Measurements from ENCODE around the gene FKBP1A. TPM values are rescaled to one million over a fixed set of nuclear protein-coding genes. Genes with fewer than 3 reads are reported as not detected.
"Not testable (repeated sequence)": the region's sequence is repeated elsewhere in the genome, so short reads cannot be mapped to it uniquely, and the experiment has no call there.

Gene FKBP1A
- total RNA-seq, 1 experiment from 2014 or later, result 134 TPM

DNA sequence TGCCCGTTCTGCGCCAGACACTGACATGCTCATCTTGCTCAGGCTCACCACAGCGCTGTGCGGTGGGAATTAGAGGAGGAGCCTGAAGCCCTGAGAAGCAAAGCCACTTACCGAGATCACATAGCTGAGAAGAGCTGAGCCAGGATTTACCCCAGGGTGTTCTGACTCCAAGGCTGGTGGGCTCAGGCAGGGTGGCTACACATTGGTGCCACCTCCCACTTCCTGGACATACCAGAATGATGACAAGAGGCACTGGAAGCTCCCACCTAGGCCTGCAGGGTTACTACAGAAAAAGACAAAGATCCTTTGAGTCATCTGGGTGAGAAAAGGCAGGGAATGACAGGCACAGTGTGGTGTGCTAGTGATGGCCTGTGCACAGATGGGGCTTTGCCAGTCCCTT lies 24.4 kb upstream of the FKBP1A start:
- DNase-seq (ENCODE audit: low spot score), result peak; percentile 50

DNA sequence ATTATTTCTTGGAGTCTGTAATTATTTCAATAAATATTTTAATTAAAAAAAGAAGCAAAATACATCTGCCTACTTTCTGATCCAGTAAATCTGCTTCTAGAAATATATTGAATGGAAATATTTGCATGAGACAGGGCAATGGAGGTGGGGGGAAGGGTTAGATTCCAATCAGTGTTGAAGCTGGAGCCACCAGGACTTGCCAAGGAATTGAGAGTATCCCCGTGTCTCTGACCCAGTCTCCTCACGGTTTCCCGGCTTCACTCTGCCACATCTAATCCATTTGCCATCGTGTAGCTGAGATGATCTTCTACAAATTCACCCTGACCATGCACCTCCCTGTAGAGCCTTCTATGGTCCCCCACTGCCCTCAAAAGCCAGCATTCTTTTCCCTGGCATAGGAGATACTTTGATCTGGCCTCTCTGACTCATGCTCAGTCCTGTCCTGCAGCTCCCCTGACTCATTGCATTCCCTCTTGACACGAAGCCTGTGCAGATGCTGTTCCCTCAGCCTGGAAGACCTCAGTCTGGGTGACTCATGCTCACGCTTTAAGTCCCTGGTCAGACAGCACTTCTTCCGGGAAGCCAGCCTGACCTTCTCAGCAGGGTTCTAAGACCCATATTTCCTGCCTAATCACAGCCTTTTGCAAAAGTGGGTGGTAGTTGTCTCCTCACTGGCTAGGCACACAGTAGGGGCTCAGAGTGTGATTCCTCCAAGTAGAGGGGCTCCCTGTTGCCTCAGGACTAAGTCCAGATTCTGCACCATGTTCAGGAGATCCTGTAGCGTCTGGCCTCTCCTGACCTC lies 23.0 kb upstream of the FKBP1A start:
- DNase-seq (ENCODE audit: low spot score), result peak; percentile 96

DNA sequence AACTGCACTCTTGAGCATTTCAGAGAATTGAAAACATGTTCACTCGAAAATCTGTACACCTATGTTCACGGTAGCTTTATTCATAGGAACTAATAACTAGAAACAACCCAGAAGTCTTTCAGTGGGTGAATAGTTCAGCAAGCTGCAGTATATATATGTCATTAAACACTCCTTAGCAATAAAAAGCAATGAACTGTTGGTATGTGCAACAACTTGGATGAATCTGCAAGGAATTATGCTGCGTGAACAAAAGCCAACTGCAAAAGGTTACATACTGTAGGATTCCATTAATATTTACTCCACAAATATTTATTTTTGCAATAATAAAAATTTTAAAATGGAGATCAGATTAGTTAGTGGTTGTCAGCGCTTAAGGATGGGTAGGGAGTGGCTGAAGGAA lies 22.1 kb upstream of the FKBP1A start:
- no peak for DNase-seq (ENCODE audit: low spot score)

DNA sequence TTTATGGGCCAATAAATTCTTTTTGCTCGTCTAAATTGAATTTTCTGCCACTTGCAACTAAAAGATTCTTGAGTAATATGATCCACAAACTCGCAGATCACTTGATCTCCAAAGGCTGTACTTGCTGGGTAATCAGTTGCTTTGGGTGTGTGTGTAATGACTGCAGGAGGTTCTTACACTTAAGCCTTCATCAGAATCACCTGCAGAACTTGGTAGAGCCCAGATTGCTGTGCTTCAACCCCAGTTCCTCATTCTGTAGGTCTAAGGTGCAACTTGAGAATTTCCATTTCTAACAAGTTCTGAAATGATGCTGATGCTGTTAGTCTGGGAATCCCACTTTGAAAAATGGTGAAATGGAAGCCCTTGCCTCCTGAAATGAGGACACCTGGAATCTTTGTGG lies 12.9 kb upstream of the FKBP1A start:
- no peak for DNase-seq (ENCODE audit: low spot score)

DNA sequence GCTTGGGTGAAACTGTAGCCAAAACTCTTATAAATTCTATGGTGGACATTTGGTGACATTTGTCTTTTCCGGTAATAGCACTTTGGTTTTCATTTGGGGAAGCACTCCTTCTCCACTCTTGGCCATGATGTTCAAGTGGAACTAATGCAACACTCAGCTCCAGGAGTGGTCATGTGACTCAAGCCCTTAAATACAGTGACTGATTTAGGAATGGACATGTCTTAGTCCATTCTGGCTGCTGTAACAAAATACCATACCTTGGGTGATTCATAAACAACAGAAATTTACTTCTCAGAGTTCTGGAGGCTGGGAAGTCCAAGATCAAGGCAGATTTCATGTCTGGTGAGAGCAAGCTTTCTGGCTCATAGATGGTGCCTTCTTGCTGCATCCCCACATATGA lies 10.8 kb upstream of the FKBP1A start:
- no peak for DNase-seq (ENCODE audit: low spot score)

DNA sequence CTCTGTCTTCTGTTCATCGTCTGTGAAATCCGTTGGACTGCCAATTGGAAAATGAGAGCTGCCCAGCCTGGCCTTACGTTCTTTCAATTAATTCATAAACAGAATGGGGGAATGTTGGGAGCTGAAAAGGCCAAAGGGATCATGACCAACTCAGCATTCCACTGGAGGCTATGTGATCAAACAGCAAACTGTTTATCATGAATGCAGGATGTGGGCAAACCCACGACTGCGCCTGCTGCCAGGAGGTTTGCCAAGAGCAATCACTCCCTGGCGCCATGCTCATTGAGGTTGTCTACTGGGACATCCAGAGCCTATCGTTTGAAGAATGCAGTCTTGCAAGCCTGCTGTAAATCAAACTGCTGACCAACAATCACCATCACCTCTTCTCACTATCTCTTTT lies 9.3 kb upstream of the FKBP1A start:
- DNase-seq (ENCODE audit: low spot score), result peak; percentile 89

DNA sequence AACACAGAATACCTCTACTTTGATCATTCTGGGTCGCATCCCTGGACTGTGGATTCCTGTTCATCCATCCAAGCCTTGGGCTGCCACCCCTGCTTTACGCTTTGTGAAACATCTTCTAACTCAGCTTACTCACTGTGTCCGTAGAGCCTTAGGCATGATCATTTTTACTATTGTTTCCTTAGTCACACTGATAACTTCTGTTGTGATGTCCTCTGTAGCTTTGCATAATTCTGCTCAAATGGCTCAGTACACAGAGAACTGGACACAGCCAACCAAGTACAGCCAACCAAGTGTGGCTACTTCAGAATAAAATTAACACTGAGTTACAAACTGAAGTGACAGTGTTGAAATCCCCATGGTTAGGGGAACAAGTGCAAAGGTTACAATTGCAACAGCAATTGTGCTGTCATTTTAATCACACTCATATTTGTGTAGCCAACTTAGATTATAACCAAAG lies 8.6 kb upstream of the FKBP1A start:
- DNase-seq (ENCODE audit: low spot score), result no peak

DNA sequence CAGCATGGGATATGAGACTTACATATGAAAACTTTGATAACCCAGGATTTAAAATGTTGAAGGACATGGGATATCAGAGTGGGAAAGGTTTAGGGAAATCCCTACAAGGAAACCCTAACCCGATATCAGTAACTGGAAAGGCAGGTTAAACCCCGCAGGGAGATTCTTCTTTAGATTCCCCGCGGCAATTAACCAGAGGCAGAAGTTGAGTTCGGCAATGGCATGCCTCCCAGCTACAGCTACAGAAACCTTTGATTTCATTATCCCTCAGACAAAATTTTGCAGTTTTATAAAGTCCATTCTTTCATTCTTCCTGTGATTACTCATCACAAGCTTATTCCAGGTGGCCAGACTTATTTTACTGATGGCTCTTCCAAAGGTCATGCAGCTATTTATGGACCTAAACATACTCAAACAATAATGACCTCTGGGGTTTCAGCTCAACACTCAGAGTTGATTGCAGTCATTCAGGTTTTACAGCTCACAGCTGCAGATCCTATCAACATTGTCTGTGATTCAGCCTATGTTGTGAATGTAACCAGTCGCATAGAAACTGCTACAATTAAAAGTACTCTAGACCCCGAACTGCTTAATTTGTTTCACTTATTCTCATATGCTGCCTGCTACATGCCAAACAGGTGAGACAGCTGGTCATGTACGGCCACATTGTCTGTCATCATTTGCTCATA lies 7.0 kb upstream of the FKBP1A start:
- DNase-seq (ENCODE audit: low spot score), result peak; percentile 56

DNA sequence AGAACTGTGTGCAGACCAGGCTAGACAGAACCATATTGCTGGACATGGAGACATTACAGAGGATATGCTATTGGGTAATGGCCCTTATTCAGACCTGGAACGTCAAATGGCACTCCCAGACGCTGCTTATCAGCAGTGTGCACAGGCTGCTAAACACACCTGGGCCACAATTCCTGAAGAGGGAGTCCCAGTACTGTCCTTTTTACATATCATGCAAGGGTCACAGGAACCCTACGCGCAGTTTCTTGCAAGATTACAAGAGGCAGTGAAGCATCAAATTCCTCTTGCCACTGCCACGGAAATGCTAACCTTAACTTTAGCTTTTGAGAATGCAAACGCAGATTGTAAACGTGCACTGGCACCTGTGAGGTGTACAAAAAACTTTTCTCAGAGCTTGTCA lies 5.3 kb upstream of the FKBP1A start:
- DNase-seq (ENCODE audit: low spot score), result not testable (repeated sequence)

DNA sequence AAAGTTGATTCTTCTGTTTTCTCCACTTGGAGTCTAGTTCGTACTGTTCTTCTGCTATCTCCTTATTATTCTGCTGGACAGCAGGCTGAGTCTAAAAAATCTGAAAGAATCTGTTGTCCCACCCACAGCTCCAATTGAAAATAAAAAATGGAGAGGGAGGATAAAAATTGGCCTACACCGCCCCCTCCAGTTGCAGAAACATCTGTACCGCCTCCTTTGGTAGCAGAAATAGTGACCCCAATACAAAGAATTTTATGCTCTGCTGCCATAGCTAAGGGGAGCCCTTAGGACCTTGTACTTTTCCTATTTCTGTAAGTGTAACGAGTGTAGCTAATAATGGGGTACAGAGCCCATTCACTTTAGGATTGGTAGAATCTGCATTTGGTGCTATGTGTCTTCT lies 4.9 kb upstream of the FKBP1A start:
- no peak for DNase-seq (ENCODE audit: low spot score)

DNA sequence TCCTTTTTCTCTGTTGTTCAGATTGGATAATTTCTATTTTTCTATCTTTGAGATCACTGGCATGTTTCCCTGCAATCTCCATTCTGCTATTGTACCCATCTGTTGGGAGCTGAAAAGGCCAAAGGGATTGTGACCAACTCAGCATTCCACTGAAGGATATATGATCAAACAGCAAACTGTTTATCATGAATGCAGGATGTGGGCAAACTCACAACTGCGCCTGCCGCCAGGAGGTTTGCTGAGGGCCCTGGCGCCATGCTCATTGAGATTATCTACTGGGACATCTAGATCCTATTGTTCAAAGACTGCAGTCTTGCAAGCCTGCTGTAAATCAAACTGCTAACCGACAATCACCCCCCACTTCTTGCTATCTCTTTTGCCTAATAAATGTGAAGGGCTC lies 3.8 kb upstream of the FKBP1A start:
- peak; percentile 55 for DNase-seq (ENCODE audit: low spot score)

DNA sequence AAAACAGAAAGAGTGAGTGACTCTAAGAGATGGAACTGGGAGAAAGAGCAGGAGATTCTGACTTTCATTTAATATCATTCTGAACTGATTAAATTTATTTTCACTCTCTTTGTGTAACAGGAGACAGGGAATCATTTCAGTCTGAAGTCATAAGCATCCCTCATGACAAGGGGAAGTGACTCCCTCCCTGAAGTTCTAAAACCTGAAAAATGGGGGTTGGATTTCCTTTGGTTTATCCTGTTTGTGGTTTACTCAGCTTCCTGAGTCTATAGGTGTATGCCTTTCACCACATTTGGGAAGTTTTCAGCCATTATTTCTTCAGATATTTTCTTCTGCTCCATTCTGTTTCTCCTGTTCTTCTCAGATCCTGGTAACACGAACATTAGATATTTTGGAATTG lies 3.4 kb upstream of the FKBP1A start:
- DNase-seq (ENCODE audit: low spot score), result no peak

DNA sequence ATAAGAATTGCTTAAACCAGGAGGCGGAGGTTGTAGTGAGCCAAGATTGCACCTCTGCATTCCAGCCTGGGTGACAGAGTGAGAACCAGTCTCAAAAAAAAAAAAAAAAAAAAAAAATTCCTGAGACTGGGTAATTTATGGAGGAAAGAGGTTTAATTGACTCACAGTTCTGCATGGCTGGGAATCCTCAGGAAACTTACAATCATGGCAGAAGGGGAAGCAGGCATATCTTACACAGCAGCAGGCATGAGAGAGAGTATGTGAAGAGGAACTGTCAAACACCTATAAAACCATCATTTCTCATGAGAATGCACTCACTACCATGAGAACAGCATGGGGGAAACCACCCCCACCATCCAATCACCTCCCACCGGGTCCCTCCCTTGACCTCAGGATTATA lies 1.8 kb upstream of the FKBP1A start:
- no peak for DNase-seq (ENCODE audit: low spot score)

DNA sequence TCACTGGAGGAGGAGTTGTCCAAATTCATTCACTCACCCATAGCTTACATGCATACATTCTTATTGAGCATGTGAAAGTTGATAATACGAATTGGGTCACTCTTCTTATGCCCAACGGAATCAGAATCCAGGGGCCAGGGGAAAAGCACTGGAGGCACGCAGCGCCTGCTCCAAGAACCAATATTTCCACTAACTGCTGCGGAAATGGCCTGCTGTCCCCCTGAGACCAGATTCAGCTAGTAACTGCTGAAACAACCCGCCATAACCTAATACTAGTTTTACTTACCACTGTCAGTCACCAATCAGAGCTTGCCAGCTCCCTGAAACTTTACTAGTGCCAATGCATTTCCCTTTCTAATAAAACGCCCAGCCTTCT lies 641 bp upstream of the FKBP1A start:
- no peak for DNase-seq (ENCODE audit: low spot score)

DNA sequence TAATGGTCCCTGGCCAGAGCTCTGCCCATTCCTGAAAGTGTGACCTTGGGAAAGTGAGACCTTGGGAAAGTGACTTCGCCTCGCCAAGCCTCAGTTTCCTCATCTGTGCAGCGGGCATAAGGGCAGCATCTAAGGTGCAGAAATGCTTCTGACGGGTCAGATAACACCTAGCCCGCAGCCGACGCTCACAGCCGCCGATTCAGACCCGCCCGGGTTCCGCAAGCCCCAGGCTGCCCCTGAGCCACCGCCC lies 486 bp downstream of the FKBP1A start:
- DNase-seq (ENCODE audit: low spot score), result no peak

DNA sequence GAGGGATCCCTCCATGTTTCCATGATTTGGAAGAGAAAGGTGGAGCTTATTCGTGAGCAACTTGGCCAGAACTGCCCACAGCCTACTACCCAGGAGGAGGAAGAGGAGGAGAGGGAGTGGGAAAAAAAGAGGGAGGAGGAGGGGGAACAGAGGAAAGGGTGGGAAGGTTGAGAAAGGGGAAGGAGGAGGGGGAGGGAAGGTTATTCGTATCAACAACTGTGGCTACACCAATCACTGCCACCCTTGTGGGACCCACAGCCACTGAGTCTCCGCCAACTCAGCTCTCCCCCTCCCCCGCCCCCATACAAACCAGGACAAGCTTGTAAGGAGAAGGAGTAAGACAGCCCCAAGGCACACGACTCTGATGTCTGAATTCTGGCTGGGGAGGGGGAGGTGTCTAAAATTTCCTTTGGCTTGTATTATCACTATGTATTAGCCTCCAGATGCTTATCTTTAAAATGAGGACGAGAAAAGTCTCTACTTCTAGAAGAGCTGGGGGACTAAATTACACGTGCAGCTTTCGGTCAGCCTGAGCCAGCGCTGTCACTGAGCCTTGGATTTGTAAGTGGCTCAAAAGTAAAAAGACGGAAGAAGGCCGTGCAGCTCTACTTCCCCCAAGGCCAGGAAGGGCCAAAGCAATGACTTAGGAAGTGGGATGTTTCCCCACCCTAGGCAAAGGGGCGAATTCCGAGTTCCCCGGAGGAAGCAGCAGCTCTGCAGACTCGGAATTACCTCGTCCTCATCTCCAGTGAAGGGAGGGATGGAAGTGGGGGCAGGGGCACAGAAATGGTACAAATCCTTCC lies 1.0 kb downstream of the FKBP1A start:
- DNase-seq (ENCODE audit: low spot score), result peak; percentile 25

DNA sequence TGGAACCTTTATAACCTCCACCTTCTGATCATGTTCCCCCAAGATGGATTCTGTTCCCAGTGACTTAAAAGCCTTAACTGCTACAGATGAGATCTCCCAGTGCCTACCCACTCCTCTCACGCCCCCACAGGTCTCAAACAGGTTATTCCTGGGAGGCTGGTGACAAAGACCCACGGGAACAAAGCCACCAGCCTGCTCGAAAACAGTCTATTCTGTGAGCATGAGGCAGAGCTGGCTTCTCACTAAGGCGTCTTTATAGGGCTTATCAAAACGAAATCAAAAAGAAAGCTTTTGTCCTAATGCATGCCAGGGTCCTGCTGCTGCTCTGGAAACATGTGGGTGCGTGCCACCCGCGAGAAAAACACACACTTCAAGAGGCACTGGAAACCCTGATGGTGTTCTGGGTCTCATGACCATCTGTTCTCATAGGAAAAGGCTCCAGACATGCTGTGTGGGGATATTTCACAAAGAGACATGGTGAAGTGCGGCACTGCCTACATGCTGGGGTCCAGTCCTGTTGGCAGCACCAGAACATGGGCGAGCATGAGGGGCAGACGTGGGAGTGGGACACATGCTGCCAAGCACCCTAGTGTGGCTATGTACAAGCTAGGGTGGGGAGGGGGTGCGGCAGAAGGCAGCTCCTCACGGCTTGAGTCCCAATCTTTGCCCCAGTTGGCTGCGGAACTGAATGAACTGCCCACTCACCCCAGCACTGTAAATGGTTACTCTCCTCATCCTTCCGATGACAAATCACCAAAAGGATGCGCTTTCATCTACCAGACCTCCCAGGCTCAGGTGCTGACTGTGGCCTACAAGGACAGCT lies 2.1 kb downstream of the FKBP1A start:
- DNase-seq (ENCODE audit: low spot score), result no peak

DNA sequence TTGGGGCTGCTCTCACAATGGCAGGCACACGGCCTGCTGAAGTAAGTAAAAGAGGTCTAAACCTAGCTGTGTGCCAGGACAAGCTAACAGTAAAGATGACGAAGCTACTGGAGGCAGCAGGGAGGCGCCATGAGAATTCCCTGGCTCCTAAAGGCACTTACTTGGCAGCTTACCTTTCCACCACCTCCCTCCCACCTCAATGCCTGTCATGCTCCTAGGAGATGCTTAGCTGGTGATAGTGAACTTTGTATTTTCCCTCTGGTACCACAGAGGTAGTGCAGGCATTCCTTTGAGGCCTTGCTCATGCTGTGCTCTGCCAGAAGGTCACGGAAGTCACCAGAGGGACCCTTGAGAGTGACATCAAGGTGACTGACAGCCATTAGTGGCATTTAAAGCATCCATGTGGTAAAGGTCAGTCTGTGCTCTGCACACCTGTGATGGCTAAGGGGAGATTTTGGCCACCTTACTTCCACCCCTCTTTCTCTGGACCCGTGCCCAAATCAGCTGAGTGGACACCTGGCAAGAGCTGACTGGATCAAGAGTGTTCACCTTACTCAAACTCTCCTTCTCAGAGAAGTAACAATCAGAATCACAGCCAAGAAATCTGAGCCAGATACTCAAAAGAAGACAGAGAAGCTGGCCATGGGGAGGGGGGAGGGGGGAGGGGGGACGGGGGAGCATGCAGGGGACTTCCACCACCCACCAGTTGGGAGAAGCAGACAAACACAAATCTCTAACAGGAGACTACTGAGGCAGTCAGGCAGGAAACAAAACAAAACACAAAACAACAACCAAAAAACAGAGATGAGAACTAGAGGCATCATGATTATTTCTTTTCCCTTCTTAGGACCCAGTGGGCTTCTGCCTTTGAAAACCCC lies 2.9 kb downstream of the FKBP1A start:
- DNase-seq (ENCODE audit: low spot score), result no peak

DNA sequence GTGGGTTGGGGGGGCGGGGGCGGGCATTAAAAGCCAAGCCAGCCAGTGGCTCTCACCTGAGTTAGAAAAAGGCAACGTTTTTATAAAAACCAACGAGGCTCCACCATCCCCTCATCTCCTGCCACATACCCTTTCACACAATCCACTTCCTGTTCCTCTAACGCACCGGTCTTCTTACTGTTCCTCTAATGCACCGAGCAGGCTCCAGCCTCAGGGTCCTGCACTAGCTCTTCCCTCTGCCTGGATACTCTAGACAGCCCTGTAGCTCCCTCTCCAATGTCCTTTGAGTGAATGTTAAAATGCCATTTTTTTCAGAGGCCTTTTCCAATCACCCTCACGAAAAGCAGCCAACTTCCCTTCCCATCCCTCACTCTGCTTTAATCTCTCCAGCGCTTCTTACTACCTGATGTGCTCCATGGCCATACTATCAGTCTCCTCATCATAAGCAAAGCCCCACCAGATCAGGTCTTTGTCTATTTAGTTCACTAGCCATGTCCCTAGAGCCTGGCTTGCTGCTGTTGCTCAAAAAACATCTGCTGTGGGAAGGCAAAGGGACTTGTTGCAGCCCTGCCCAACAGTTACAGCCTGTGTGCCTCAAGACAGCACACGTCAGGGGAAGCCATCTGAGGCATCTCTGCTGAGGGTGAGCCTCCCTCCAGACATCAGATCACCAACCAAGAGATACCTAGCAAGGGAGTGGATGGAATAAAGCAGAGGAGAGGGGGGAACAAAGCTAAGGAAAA lies 3.9 kb downstream of the FKBP1A start:
- DNase-seq (ENCODE audit: low spot score), result no peak

DNA sequence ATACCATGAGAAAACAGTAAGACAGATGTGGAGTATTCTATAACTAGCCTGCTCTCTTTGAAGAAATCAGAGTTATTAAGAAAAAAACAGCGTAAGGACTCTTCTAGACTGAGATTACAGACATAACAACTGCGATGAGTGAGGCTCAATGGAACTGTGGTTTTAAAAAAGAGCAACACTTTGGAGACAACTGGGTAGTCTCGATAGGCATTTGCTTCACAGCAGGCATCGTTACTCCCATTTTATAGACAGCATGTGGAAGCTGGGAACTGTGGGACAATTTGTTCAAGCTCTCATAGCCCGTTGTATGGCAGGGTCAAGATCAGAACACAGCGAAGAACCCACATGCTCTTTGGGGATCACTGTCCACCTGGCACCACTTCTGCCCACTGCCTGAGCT lies 4.6 kb downstream of the FKBP1A start:
- DNase-seq (ENCODE audit: low spot score), result no peak
